Measurements from ENCODE around the gene ZNF658.
"Not testable (repeated sequence)": the region's sequence is repeated elsewhere in the genome, so short reads cannot be mapped to it uniquely, and the experiment has no call there.

Gene ZNF658

GRCh38 chr9:66938322-66938721, 37.8 kb downstream of the ZNF658 start:
- H3K79me2 ChIP-seq; H3K36me3 ChIP-seq (ENCODE audit: control insufficient read depth, insufficient read depth, low read length); H3K9me3 ChIP-seq (ENCODE audit: control insufficient read depth, low read length); H3K9ac ChIP-seq; H2AFZ ChIP-seq; H3K27ac ChIP-seq; H3K4me3 ChIP-seq (ENCODE audit: low read depth, low read length); H3K4me1 ChIP-seq; H3K27me3 ChIP-seq (ENCODE audit: control insufficient read depth, insufficient read depth, low read length); H3K4me2 ChIP-seq (ENCODE audit: low read length): not testable (repeated sequence)

GRCh38 chr9:66939878-66940830, 39.6 kb downstream of the ZNF658 start:
- H3K27ac ChIP-seq; H3K79me2 ChIP-seq; H2AFZ ChIP-seq; H3K9me3 ChIP-seq (ENCODE audit: control insufficient read depth, low read length); H3K4me2 ChIP-seq (ENCODE audit: low read length); H3K4me3 ChIP-seq (ENCODE audit: low read depth, low read length); H3K9ac ChIP-seq; H3K4me1 ChIP-seq; H3K36me3 ChIP-seq (ENCODE audit: control insufficient read depth, insufficient read depth, low read length); H3K27me3 ChIP-seq (ENCODE audit: control insufficient read depth, insufficient read depth, low read length): not testable (repeated sequence)

GRCh38 chr9:66942400-66943155, 42.1 kb downstream of the ZNF658 start:
- not testable (repeated sequence) for H2AFZ ChIP-seq; H3K4me2 ChIP-seq (ENCODE audit: low read length); H3K9me3 ChIP-seq (ENCODE audit: control insufficient read depth, low read length); H3K27ac ChIP-seq; H3K4me1 ChIP-seq; H3K27me3 ChIP-seq (ENCODE audit: control insufficient read depth, insufficient read depth, low read length); H3K9ac ChIP-seq; H3K36me3 ChIP-seq (ENCODE audit: control insufficient read depth, insufficient read depth, low read length); H3K79me2 ChIP-seq; H3K4me3 ChIP-seq (ENCODE audit: low read depth, low read length)

- H3K4me1 ChIP-seq; H3K27ac ChIP-seq; H3K4me2 ChIP-seq (ENCODE audit: low read length); H3K36me3 ChIP-seq (ENCODE audit: control insufficient read depth, insufficient read depth, low read length); H3K27me3 ChIP-seq (ENCODE audit: control insufficient read depth, insufficient read depth, low read length); H3K79me2 ChIP-seq; H2AFZ ChIP-seq; H3K4me3 ChIP-seq (ENCODE audit: low read depth, low read length); H3K9me3 ChIP-seq (ENCODE audit: control insufficient read depth, low read length); H3K9ac ChIP-seq: not testable (repeated sequence)
These were observed 52.1 kb downstream of the ZNF658 start for GRCh38 chr9:66952576-66952975.
